ENCODE results near the gene PCNX1. TPM values are rescaled to one million over a fixed set of nuclear protein-coding genes. Genes with fewer than 3 reads are reported as not detected.

The PCNX1 gene
- total RNA-seq, 1 experiment from 2014 or later: 23.3 TPM

- no peaks in the 10 kb centered on the region for H3K4me1 ChIP-seq (ENCODE audit: insufficient read depth, low read length)
- H3K4me3 ChIP-seq (ENCODE audit: low read length): no peak overlapping the region
- no peaks in the 10 kb centered on the region for H3K9me3 ChIP-seq (ENCODE audit: low read length)
- no peaks in the 10 kb centered on the region for H3K9me2 ChIP-seq (replicated peaks; ENCODE audit: low read length)
- ChIA-PET POLR2A (ENCODE audit: unreplicated experiment) (no interaction called here), CTCF (interaction anchor here (1.0 kb wide), 1 partner anchor 9 kb away, joined by 20 read pairs; the partner anchor contains the start of gene PCNX1)
- H3K79me2 ChIP-seq (ENCODE audit: low read length): no peaks in the 10 kb centered on the region
- no peaks in the 10 kb centered on the region for H4K20me1 ChIP-seq (ENCODE audit: low read length)
- BruUV-seq (replicated peaks): no TSS peak
- no peak overlapping the region for H2AFZ ChIP-seq (ENCODE audit: low read length)
- H3K9ac ChIP-seq (ENCODE audit: low read length): no peak overlapping the region
- intact Hi-C loops (cut with micrococcal nuclease): no loop called here
- no peak for DNase-seq
- H3K27me3 ChIP-seq (ENCODE audit: low read length): peaks cover 6% of the 10 kb centered on the region; the same call in 1 of the 2 replicates
- H3F3A ChIP-seq (ENCODE audit: low read length, unreplicated experiment): no peaks in the 10 kb centered on the region
- no peak overlapping the region for H3K27ac ChIP-seq (ENCODE audit: low read length)
- TF ChIP-seq EZH2 (IDR thresholded peaks at IDR 0.05; ENCODE audit: low read length, unreplicated experiment): no peak
- TF ChIP-seq CTCF (conservative IDR thresholded peaks at IDR 0.05; ENCODE audit: low read depth, low read length): no peak
- TF ChIP-seq EZH2phosphoT487 (IDR thresholded peaks at IDR 0.05; ENCODE audit: borderline replicate concordance, low read length): no peak
- ATAC-seq: no peak
- no peaks in the 10 kb centered on the region for H3K36me3 ChIP-seq (ENCODE audit: low read depth, low read length)
- no peak overlapping the region for H3K4me2 ChIP-seq (ENCODE audit: low read length)
These were observed 9.0 kb upstream of the PCNX1 start for GRCh38 chr14:70898111-70898745.

- Histone ChIP-seq H4K20me1 (ENCODE audit: low read length) (no peaks in the 10 kb centered on the region), H3K4me2 (ENCODE audit: low read length) (no peak overlapping the region), H2AFZ (ENCODE audit: low read length) (no peak overlapping the region), H3K9me2 (replicated peaks; ENCODE audit: low read length) (no peaks in the 10 kb centered on the region), H3K79me2 (ENCODE audit: low read length) (no peaks in the 10 kb centered on the region), H3K4me1 (ENCODE audit: insufficient read depth, low read length) (peaks cover 3% of the 10 kb centered on the region; the same call in 1 of the 2 replicates), H3K4me3 (ENCODE audit: low read length) (no peak overlapping the region), H3F3A (ENCODE audit: low read length, unreplicated experiment) (no peaks in the 10 kb centered on the region), H3K9ac (ENCODE audit: low read length) (no peak overlapping the region), H3K9me3 (ENCODE audit: low read length) (no peaks in the 10 kb centered on the region), H3K27me3 (ENCODE audit: low read length) (no peaks in the 10 kb centered on the region), H3K36me3 (ENCODE audit: low read depth, low read length) (no peaks in the 10 kb centered on the region), H3K27ac (ENCODE audit: low read length) (no peak overlapping the region)
- ChIA-PET CTCF (no interaction called here), POLR2A (ENCODE audit: unreplicated experiment) (interaction anchor here (0.7 kb wide), 1 partner anchor 1639 kb away, joined by 4 read pairs; no protein-coding TSS in a partner anchor)
- ATAC-seq (no peak), DNase-seq (no peak)
- TF ChIP-seq EZH2phosphoT487 (IDR thresholded peaks at IDR 0.05; ENCODE audit: borderline replicate concordance, low read length): no peak
- no peak for TF ChIP-seq EZH2 (IDR thresholded peaks at IDR 0.05; ENCODE audit: low read length, unreplicated experiment)
- TF ChIP-seq CTCF (conservative IDR thresholded peaks at IDR 0.05; ENCODE audit: low read depth, low read length): no peak
- intact Hi-C loops (cut with micrococcal nuclease): no loop called here
- BruUV-seq (replicated peaks): no TSS peak
These were observed 6.0 kb upstream of the PCNX1 start for GRCh38 chr14:70901269-70901668.

- peaks cover 10% of the 10 kb centered on the region; the same call in 1 of the 2 replicates for H3K4me1 ChIP-seq (ENCODE audit: insufficient read depth, low read length)
- no peak for TF ChIP-seq EZH2 (IDR thresholded peaks at IDR 0.05; ENCODE audit: low read length, unreplicated experiment)
- no peak for TF ChIP-seq EZH2phosphoT487 (IDR thresholded peaks at IDR 0.05; ENCODE audit: borderline replicate concordance, low read length)
- TF ChIP-seq CTCF (conservative IDR thresholded peaks at IDR 0.05; ENCODE audit: low read depth, low read length): no peak
- no peak for DNase-seq
- H3K36me3 ChIP-seq (ENCODE audit: low read depth, low read length): no peaks in the 10 kb centered on the region
- no peaks in the 10 kb centered on the region for H3K9me3 ChIP-seq (ENCODE audit: low read length)
- no peaks in the 10 kb centered on the region for H3K9me2 ChIP-seq (replicated peaks; ENCODE audit: low read length)
- BruUV-seq (replicated peaks): no TSS peak
- ATAC-seq: no peak
- no peaks in the 10 kb centered on the region for H3K79me2 ChIP-seq (ENCODE audit: low read length)
- H3K9ac ChIP-seq (ENCODE audit: low read length): no peak overlapping the region
- H2AFZ ChIP-seq (ENCODE audit: low read length): no peak overlapping the region
- no peaks in the 10 kb centered on the region for H4K20me1 ChIP-seq (ENCODE audit: low read length)
- no peak overlapping the region for H3K4me3 ChIP-seq (ENCODE audit: low read length)
- no peak overlapping the region for H3K27ac ChIP-seq (ENCODE audit: low read length)
- no peak overlapping the region for H3K4me2 ChIP-seq (ENCODE audit: low read length)
- no peaks in the 10 kb centered on the region for H3F3A ChIP-seq (ENCODE audit: low read length, unreplicated experiment)
- ChIA-PET CTCF (interaction anchor here (0.6 to 0.7 kb wide), 2 partner anchors 65 to 96 kb away, joined by 4 read pairs; no protein-coding TSS in a partner anchor), POLR2A (ENCODE audit: unreplicated experiment) (no interaction called here)
- intact Hi-C loops (cut with micrococcal nuclease): no loop called here
- H3K27me3 ChIP-seq (ENCODE audit: low read length): no peaks in the 10 kb centered on the region
These were observed 5.1 kb upstream of the PCNX1 start for GRCh38 chr14:70902184-70902583.
